Stimulated activated CD4-positive, alpha-beta T cell treated with anti-CD3 and anti-CD28 coated beads, TNF-alpha, amount 100 ng/mL, for 48 hours (primary cell): ENCODE results near the gene GAK.

ENCODE experiments used
- DNase-seq, 3 donors: peaks; one replicate each; pipeline ENCODE4 v3.0.0-alpha.2; 2020; ENCODE audit warnings: low read depth in 3 of 3

Gene GAK

GRCh38 chr4:964346-965025 is 32.4 kb upstream of the GAK start:
- no peak for DNase-seq

- DNase-seq = no peak
These were observed 31.4 kb upstream of the GAK start for GRCh38 chr4:963276-964225.

- no peak for DNase-seq
These were observed 30.4 kb upstream of the GAK start for GRCh38 chr4:962231-963208.

- no peak for DNase-seq
These were observed 29.5 kb upstream of the GAK start for GRCh38 chr4:961351-962230.

GRCh38 chr4:960636-961350 is 28.7 kb upstream of the GAK start:
- DNase-seq = no peak

GRCh38 chr4:960140-960635 is 28.1 kb upstream of the GAK start:
- no peak for DNase-seq

- no peak for DNase-seq
These were observed 27.4 kb upstream of the GAK start for GRCh38 chr4:959338-960139.

- no peak for DNase-seq
These were observed 26.7 kb upstream of the GAK start for GRCh38 chr4:958696-959337.

- DNase-seq = no peak
These were observed 26.2 kb upstream of the GAK start for GRCh38 chr4:958314-958665.

GRCh38 chr4:957581-958313 is 25.6 kb upstream of the GAK start:
- no peak for DNase-seq

GRCh38 chr4:957231-957580 is 25.1 kb upstream of the GAK start:
- DNase-seq = no peak

GRCh38 chr4:956531-957230 is 24.6 kb upstream of the GAK start:
- no peak for DNase-seq

GRCh38 chr4:955931-956381 is 23.8 kb upstream of the GAK start:
- no peak for DNase-seq

- DNase-seq = no peak
These were observed 23.2 kb upstream of the GAK start for GRCh38 chr4:955161-955921.

- DNase-seq = no peak
These were observed 22.3 kb upstream of the GAK start for GRCh38 chr4:954211-955020.

GRCh38 chr4:953574-953915 is 21.4 kb upstream of the GAK start:
- no peak for DNase-seq
